Measurements from ENCODE around the gene APCDD1.
A peak's percentile ranks its signal among the peaks of the same experiment; 100 is the strongest.
"Not testable (repeated sequence)": the region's sequence is repeated elsewhere in the genome, so short reads cannot be mapped to it uniquely, and the experiment has no call there.

The APCDD1 gene

GRCh38 chr18:10499230-10499629 is 44.8 kb downstream of the APCDD1 start:
- no peak for DNase-seq

GRCh38 chr18:10500038-10500437 is 45.6 kb downstream of the APCDD1 start:
- no peak for DNase-seq

DNA sequence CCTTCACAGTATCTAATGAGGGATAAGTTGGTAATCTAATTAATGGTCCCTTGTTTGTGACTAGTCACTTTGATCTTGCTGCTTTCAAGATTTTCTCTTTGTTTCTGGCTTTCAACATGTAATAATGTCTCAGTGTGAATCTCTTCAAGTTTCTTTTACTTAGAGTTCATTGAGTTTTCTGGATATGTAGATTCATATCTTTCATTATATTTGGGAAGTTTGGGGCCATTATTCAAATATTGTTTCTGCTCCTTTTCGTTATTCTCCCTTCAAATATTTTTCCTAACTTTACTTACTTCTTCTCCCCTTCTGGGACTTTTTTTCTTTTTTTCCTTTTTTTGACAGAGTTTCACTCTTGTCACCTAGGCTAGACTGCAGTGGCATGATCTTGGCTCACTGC is 50.3 kb downstream of the APCDD1 start:
- DNase-seq, result no peak

DNA sequence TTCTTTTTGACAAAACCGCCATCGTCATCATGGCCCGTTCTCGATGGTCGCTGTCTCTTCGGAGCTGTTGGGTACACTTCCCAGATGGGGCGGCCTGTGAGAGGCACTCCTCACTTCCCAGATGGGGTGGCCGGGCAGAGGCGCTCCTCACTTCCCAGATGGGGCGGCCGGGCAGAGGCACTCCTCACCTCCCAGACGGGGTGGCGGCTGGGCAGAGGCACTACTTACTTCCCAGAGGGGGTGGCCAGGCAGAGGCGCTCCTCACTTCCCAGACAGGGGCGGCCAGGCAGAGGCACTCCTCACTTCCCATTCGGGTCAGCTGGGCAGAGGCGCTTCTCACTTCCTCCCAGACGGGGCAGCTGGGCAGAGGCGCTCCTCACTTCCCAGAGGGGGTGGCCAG is 51.5 kb downstream of the APCDD1 start:
- not testable (repeated sequence) for DNase-seq

DNA sequence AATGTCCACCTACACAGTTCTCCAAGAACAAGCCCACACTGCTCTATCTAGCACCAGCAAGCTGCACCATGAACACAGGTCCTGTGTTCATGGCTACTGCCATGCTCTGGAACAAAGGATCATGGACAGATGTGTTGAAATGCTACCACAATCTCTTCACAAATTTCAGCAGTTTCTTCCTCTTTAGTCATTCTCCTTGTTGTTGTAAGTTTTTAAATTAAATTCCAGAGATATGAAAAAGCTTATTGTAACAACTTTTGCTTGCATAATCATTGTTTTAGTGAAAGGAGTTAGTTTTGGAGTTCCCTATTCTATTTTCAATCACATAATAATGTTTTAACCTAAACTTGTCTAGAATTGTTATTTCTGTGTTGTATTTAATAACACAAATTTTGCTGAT is 54.2 kb downstream of the APCDD1 start:
- no peak for DNase-seq

DNA sequence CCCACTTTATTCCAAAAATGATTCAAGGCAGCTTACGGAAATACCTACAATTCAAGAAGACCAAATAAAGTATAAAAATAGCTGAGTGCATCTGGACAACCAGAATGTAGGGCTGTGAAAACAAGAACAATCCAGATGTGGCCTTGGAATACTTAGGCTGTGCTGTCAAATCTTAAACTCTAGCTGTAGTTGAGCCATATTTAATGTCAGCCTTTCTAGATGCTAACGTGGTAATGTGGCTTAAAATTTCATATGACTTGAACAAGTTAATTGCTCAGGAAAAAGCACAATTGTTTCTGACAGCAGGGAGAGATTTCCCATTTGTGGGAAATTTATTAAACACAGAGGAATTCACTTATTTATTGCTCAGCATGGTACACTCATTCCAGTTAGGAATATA is 56.8 kb downstream of the APCDD1 start:
- no peak for DNase-seq

DNA sequence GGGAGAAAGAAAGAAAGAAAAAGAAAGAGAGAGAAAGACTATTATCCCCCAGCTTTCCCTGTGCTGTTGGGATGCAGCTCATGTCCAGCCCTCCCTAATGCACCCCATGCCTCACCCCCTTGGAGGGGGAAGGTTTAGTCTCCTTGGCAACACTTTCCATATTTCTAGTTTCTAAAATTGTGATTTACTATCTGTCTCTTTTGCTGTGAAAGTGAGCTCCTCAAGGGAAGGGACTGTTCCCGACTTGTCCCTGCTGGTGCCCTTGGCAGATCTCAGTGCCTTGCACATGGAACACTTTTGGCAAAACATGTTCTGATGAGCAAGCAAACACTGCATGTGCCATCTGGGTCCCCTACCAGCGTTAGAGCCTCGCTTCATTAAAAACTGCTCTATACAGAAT is 59.6 kb downstream of the APCDD1 start:
- DNase-seq, result no peak

DNA sequence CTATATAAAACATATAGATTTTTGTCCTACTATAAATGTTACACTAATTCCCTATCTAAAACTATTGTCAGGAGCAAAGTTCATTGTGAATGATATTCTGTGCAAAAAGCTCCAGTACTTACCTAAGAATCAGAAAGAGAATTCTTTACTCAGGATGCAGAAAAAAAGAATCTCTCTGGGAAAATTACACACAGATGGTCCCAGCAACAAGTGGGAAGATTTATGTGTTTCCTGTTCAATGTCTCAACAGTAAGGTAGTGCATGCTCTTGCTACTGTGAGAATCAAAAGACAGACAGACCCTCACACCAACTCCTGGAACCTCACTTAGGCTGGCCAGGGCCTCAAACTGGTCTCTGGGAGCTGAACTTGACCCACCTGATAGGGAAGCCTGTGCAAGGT is 60.2 kb downstream of the APCDD1 start:
- no peak for DNase-seq

GRCh38 chr18:10515456-10515855 is 61.0 kb downstream of the APCDD1 start:
- no peak for DNase-seq

GRCh38 chr18:10516078-10516477 is 61.6 kb downstream of the APCDD1 start:
- no peak for DNase-seq

- no peak for DNase-seq
These were observed 64.3 kb downstream of the APCDD1 start for GRCh38 chr18:10518595-10519255.

- no peak for DNase-seq
These were observed 64.9 kb downstream of the APCDD1 start for GRCh38 chr18:10519366-10519765.

DNA sequence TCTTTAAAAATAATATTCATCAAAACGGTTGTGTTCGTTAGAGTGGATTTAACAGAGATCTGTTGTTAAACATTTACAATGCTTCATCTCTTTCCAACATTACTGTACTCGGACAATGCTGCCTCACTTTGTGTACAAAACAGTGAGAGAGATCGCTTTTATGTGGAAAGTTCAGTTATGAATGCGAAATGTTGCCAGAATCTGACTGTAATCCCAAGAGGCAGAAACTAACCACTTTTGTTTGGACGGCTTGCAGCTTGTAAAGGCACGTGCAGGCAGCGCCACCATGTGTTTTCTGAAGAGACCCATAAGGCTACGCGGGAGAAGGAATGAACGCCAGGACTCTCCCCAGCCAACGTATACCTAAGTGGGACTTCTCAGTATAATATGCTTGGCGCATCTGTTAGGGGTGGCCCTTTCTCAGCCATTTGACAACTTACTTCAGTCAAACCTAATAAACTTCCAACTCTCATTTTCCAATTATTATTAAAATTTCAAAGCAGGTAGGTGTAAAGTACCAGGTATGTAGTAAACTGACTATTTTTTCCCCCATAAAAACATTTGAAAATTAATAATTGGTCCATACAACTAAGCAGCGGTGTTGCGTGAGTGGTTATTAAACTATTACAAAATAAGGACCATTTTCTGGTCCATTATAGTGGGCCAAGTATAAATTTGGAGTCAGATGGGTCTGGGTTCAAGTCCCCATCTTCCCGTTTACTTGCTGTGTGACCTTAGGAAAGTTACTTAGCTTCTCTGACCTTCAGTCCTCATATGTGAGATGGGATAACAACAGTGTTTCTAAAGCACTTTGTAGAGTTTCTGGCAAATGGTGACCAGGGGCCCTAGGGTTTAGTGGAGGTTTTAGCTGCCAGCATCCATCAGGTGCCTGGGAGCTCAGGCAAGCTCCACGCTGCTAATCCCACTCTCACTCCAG is 65.8 kb downstream of the APCDD1 start:
- DNase-seq, result peak; percentile 73

GRCh38 chr18:10521566-10521965 is 67.1 kb downstream of the APCDD1 start:
- no peak for DNase-seq

- DNase-seq, result no peak
These were observed 68.1 kb downstream of the APCDD1 start for GRCh38 chr18:10522574-10522973.

DNA sequence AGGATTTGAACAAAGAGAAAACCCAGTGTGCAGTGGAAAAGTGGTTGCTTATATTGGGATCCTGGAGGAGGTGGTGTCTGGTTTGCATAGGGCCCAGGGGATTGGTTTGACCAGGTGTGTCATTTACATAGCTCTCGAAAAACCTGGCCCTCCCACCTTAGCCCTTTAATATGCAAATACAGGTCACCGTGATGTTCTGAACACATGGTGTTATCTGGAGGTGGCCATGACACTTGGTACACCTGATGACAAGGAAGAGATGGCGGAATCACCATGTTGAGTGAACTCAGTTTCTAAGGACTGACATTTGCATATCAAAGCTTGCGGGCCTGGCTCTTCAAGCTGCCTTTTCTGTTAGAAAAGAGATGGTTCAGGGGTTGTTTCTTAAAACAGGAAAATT is 69.1 kb downstream of the APCDD1 start:
- DNase-seq, result no peak

DNA sequence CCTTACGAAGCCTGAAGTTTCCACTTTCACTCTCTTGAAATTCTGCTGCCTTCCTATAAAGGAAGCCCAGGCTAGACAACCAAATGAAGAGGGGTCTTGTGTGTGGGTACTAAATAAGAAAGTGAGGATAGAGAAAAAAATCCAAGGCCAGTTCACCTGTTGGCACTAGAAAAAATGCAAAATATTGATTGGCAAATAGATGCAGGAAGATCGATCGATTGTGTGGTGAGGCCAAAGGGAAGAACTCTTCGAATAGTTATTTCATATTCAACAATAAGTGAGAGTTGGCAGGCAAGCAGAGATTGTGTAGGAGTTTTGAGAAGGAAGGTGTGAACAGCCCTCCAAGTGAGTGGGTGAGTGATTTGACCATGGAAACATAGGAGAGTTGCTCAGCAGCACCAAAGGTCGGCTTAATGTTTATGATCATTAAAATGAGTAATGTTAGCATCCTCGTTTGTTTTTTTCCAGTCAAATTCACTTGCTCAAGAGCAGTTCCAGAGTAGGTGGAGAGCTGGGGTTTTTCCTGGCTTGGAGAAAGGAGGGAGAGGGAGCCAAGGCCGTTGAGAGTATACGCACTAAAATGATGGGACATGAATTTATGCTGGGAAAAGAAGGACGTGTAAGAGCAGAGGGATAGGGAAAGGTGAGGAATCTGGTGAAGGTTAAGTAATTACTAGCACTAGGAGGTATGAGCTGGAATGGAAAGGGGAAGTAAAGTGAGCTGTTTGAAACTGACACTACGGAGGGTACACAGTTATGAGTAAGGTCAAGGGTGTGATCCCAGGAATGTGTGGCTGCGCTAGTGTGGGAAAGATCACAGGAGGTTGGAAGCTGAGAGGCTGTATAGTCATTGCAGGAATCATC is 70.3 kb downstream of the APCDD1 start:
- DNase-seq, result no peak

GRCh38 chr18:10525371-10525691 is 70.9 kb downstream of the APCDD1 start:
- no peak for DNase-seq

DNA sequence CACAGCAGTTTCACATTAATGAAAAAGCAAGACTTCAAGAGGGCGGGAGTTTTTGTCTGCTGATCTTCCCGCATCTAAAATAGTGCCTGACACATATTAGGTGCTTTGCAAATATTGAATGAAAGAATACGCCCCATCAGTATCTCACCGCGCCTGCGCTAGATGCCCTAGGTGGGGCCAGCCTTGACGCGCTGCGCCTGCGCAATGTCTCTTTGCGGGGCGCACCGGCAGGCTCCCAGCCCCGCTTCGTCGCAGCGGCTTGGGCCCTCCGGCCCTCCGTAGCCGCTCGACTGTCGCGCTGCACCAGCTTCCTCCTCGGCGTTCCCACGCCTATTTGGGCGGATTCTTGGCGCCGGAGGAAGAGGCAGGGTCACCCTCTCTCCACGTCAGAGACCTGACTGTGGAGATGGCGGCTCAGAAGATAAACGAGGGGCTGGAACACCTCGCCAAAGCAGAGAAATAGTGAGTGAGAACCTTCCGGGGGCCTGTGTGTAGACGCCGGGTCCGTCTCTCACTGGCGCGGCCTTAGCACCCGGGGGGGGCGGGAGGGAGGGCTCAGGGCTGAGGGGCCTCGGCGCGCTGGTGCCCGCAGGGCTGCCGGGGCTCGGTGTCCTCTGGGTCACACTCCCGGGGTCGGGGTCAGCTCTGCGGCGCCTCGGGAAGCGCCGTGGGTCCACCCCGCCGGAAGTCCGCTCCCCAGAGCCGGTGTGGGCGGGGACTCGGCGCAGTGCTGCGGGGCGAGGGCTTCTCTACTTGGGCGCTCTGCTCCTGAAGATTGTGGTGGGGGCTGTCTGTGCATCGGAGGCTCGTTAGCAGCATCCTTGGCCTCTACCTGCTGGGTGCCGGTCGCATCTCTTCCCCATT is 71.5 kb downstream of the APCDD1 start, which contains the start of gene NAPG:
TSS of gene NAPG (plus strand) at position 331 of the 864 bp plus-strand sequence. CDS start at position 407, 76 bp downstream.
- peak; percentile 92 for DNase-seq

DNA sequence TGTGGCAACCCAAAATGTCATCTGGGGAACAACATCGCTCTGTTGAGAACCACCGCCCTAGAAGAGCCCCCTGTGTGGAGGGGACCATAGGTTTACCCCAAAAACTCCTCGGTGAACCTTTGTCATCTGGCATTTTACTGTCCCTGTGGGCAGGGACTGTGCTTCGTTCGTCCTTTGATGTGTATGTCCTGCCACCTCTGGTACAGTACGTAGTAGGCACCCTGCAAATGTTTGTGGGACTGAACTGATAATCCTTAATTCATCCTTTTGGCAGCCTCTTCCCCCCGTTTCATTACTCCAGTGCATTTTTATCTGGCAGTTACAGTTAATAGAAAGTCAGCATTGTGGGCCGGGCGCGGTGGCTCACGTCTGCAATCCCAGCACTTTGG is 72.1 kb downstream of the APCDD1 start:
- DNase-seq, result no peak

GRCh38 chr18:10528439-10528838 is 74.0 kb downstream of the APCDD1 start:
- no peak for DNase-seq

- DNase-seq, result no peak
These were observed 75.6 kb downstream of the APCDD1 start for GRCh38 chr18:10530002-10530401.

Data from stimulated activated CD4-positive, alpha-beta T cell treated with anti-CD3 and anti-CD28 coated beads, Interleukin-15, amount 100 ng/mL, for 24 hours (primary cell).